Measurements from ENCODE around the gene TMEM117.

DNA sequence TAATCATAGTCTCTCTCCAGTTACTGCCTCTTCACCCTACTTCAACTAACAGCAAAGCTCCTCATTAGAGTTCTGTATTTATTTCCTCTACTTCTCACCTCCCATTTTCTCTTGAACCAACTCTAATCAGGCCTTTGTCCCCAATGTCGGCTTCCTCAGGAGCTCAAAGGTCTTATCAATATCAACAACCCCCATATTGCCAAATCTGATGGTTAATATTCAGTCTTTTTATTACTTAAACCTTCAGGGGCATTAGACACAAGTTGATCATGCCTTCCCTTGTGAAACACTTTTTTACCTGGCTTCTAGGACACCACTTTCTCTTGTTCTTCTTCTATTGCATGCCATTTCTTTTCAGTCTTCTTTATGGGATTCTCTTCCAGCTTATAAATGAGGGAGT, 531.3 kb downstream of the TMEM117 start:
- TF ChIP-seq ZBTB21 (tag by site-specific recombination; IDR thresholded peaks at IDR 0.05) (no peak), SP2 (tag by site-specific recombination; IDR thresholded peaks at IDR 0.05) (no peak), ZNF202 (tag by site-specific recombination; IDR thresholded peaks at IDR 0.05; ENCODE audit: borderline replicate concordance) (no peak)
- TF ChIP-seq, protein P1, sequence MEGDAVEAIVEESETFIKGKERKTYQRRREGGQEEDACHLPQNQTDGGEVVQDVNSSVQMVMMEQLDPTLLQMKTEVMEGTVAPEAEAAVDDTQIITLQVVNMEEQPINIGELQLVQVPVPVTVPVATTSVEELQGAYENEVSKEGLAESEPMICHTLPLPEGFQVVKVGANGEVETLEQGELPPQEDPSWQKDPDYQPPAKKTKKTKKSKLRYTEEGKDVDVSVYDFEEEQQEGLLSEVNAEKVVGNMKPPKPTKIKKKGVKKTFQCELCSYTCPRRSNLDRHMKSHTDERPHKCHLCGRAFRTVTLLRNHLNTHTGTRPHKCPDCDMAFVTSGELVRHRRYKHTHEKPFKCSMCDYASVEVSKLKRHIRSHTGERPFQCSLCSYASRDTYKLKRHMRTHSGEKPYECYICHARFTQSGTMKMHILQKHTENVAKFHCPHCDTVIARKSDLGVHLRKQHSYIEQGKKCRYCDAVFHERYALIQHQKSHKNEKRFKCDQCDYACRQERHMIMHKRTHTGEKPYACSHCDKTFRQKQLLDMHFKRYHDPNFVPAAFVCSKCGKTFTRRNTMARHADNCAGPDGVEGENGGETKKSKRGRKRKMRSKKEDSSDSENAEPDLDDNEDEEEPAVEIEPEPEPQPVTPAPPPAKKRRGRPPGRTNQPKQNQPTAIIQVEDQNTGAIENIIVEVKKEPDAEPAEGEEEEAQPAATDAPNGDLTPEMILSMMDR (tag by site-specific recombination; IDR thresholded peaks at IDR 0.05), result no peak
- TF ChIP-seq, protein P2, sequence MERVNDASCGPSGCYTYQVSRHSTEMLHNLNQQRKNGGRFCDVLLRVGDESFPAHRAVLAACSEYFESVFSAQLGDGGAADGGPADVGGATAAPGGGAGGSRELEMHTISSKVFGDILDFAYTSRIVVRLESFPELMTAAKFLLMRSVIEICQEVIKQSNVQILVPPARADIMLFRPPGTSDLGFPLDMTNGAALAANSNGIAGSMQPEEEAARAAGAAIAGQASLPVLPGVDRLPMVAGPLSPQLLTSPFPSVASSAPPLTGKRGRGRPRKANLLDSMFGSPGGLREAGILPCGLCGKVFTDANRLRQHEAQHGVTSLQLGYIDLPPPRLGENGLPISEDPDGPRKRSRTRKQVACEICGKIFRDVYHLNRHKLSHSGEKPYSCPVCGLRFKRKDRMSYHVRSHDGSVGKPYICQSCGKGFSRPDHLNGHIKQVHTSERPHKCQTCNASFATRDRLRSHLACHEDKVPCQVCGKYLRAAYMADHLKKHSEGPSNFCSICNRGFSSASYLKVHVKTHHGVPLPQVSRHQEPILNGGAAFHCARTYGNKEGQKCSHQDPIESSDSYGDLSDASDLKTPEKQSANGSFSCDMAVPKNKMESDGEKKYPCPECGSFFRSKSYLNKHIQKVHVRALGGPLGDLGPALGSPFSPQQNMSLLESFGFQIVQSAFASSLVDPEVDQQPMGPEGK (tag by site-specific recombination; IDR thresholded peaks at IDR 0.05), result no peak
